ENCODE results near the gene SPEG. TPM values are rescaled to one million over a fixed set of nuclear protein-coding genes. Genes with fewer than 3 reads are reported as not detected.

The SPEG gene
- total and polyA plus RNA-seq, 2 of the 8 experiments (the other 6 are each of a cell fraction or from before 2014, with no cell fraction given), result 19.9 to 32.0 TPM

DNA sequence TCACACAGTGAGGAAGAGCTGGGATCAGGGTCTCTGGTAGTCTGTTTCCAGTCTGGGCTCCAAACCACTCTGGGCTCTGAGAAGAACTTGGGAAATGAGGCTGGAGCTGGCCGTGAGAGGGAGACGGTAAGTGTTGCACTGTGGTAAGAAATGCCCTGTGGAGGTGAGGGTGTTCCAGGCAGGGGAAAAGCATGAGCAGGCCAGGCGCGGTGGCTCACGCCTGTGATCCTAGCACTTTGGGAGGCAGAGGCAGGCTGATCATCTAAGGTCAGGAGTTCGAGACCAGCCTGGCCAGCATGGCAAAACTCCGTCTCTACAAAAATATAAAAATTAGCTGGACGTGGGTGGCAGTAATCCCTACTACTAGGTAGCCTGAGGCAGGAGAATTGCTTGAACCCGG is 30.8 kb upstream of the SPEG start:
- Histone ChIP-seq H3K23me2 (ENCODE audit: low read depth, low read length) (no peaks in the 10 kb centered on the region), H4K20me1 (replicated peaks in 1 of 2; ENCODE audit: control insufficient read depth in 1 of 2, insufficient read depth in 2 of 2, low read length in 2 of 2) (no peaks in the 10 kb centered on the region), H3K36me3 (ENCODE audit: control insufficient read depth in 2 of 4, insufficient read depth in 4 of 4, low read length in 3 of 4) (no peaks in the 10 kb centered on the region), H2BK5ac (ENCODE audit: low read depth, low read length) (no peak overlapping the region), H4K5ac (ENCODE audit: insufficient read length, low read depth, low read length) (no peak overlapping the region), H2AFZ (ENCODE audit: low read length) (no peak overlapping the region), H3K27ac (ENCODE audit: low read depth, low read length) (no peak overlapping the region), H2BK20ac (ENCODE audit: low read length) (no peak overlapping the region), H4K8ac (ENCODE audit: extremely low read depth, insufficient read depth, low read length) (no peak overlapping the region), H3K4ac (replicated peaks; ENCODE audit: insufficient read length, low read depth, low read length) (no peak overlapping the region), H3K27me3 (replicated peaks in 1 of 4; ENCODE audit: control insufficient read depth in 3 of 4, extremely low read depth in 1 of 4, insufficient read depth in 3 of 4, low read length in 3 of 4) (peaks cover 0 to 2% (median 0%) of the 10 kb centered on the region in 4 experiments; a peak in 1 of 7 replicates), H3K4me1 (replicated peaks in 1 of 4; ENCODE audit: control insufficient read depth in 3 of 4, insufficient read depth in 4 of 4, low read length in 3 of 4) (peaks cover 3 to 22% (median 8%) of the 10 kb centered on the region in 4 experiments), H3K9ac (replicated peaks in 1 of 4; ENCODE audit: extremely low read depth in 1 of 4, low read depth in 3 of 4, low read length in 3 of 4) (no peak overlapping the region), H3K14ac (ENCODE audit: insufficient read length) (no peak overlapping the region), H2BK15ac (ENCODE audit: low read length) (no peak overlapping the region), H3K56ac (replicated peaks; ENCODE audit: insufficient read length, low read depth, low read length) (no peak overlapping the region), H2AK5ac (ENCODE audit: low read depth, low read length) (no peak overlapping the region), H3K4me3 (ENCODE audit: extremely low read depth in 1 of 4, insufficient read depth in 2 of 4, low read depth in 3 of 4, low read length in 4 of 4) (no peak overlapping the region), H2BK12ac (ENCODE audit: low read depth, low read length) (peak overlapping the region; percentile 13; the same call in 1 of the 2 replicates), H3K79me1 (ENCODE audit: low read depth, low read length) (no peaks in the 10 kb centered on the region), H3K4me2 (ENCODE audit: insufficient read depth in 1 of 2, low read depth in 2 of 2, low read length in 2 of 2) (no peak overlapping the region), H4K91ac (replicated peaks; ENCODE audit: insufficient read length, low read length) (no peak overlapping the region), H3K18ac (ENCODE audit: extremely low read depth, low read length) (no peak overlapping the region), H2BK120ac (replicated peaks; ENCODE audit: low read depth, low read length) (no peak overlapping the region), H3K79me2 (ENCODE audit: control insufficient read depth in 1 of 2, insufficient read depth in 2 of 2, low read length in 2 of 2) (no peaks in the 10 kb centered on the region), H3K23ac (ENCODE audit: insufficient read length) (no peak overlapping the region), H3K9me3 (ENCODE audit: insufficient read depth in 2 of 2, low read depth in 1 of 2, low read length in 1 of 2) (no peaks in the 10 kb centered on the region)
- CTCF ChIA-PET (ENCODE audit: partially characterized antibody), result interaction anchor here (0.6 to 13.0 kb wide), 35 partner anchors 8 to 306 kb away, joined by 3 to 407 read pairs (median 13); partner anchors contain the start of genes CHPF, DES, DNPEP and GMPPA
- POLR2A ChIA-PET (ENCODE audit: partially characterized antibody), result interaction anchor here (0.6 to 3.7 kb wide), 7 partner anchors 13 to 54 kb away, joined by 3 to 30 read pairs (median 7); partner anchors contain the start of genes DES, DNPEP and SPEG
- 88% methylated on average over 9 of the region's 9 CpGs; no CpG with 5 or more reads in 1 of the 2 experiments for WGBS, 2 experiments (ENCODE audit: extremely low coverage in 1 of 2, insufficient coverage in 1 of 2, insufficient read length in 1 of 2, insufficient replicate concordance in 2 of 2, low coverage in 1 of 2, low lambda C conversion rate in 2 of 2, missing lambda C conversion rate in 1 of 2)
- TF ChIP-seq RNF2 (IDR thresholded peaks at IDR 0.05; ENCODE audit: borderline replicate concordance, low read depth, low read length, missing control alignments, poor library complexity, severe bottlenecking) (no peak), GABPA (IDR thresholded peaks at IDR 0.05; ENCODE audit: borderline replicate concordance, insufficient read depth, low read length) (no peak), CHD1 (IDR thresholded peaks at IDR 0.05; ENCODE audit: low read depth, low read length) (no peak), YY1 (IDR thresholded peaks at IDR 0.05; ENCODE audit: low read depth, low read length) (no peak), POLR2AphosphoS5 (IDR thresholded peaks at IDR 0.05; ENCODE audit: low read depth, low read length) (no peak), JUN (IDR thresholded peaks at IDR 0.05; ENCODE audit: low read depth, low read length) (no peak), RXRA (IDR thresholded peaks at IDR 0.05; ENCODE audit: insufficient read depth, low read depth, low read length) (no peak), KDM5A (IDR thresholded peaks at IDR 0.05; ENCODE audit: low read length) (no peak)
- TF ChIP-seq, protein P1, sequence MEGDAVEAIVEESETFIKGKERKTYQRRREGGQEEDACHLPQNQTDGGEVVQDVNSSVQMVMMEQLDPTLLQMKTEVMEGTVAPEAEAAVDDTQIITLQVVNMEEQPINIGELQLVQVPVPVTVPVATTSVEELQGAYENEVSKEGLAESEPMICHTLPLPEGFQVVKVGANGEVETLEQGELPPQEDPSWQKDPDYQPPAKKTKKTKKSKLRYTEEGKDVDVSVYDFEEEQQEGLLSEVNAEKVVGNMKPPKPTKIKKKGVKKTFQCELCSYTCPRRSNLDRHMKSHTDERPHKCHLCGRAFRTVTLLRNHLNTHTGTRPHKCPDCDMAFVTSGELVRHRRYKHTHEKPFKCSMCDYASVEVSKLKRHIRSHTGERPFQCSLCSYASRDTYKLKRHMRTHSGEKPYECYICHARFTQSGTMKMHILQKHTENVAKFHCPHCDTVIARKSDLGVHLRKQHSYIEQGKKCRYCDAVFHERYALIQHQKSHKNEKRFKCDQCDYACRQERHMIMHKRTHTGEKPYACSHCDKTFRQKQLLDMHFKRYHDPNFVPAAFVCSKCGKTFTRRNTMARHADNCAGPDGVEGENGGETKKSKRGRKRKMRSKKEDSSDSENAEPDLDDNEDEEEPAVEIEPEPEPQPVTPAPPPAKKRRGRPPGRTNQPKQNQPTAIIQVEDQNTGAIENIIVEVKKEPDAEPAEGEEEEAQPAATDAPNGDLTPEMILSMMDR (IDR thresholded peaks at IDR 0.05; ENCODE audit: control extremely low read depth in 1 of 3, insufficient read depth in 1 of 3, low read depth in 1 of 3, low read length in 3 of 3), result no peak
- FAIRE-seq (no peak), DNase-seq (ENCODE audit: low read depth in 1 of 2, low spot score in 2 of 2) (no peak)
